Adrenal gland (tissue), 5 donors: Measurements from ENCODE around the gene SCG5.

Source experiments
- CTCF ChIP-seq, 6 experiments: fragments of 450-650 bp in 4 of 6; fragments of 200-600 bp in 2 of 6; sonication (generic) in 1 of 6; IDR thresholded peaks; 1 replicate in 5 of 6; 2 replicates in 1 of 6; pipeline versions ENCODE4 v1.5.1 to v1.8.0; 2016 to 2021; ENCODE audit warnings: antibody characterized with exemption in 6 of 6, mild to moderate bottlenecking in 2 of 6, moderate library complexity in 1 of 6
- POLR2A ChIP-seq, 2 donors: fragments of 450-650 bp; IDR thresholded peaks; one replicate each; pipeline ENCODE4 v1.6.1; 2017; ENCODE audit warnings: antibody characterized with exemption in 2 of 2, mild to moderate bottlenecking in 2 of 2, moderate library complexity in 1 of 2
- donor health status: DM: no; HTN: no; CAD: no.

- TF ChIP-seq CTCF (IDR thresholded peaks at IDR 0.05) (no peak), POLR2A (IDR thresholded peaks at IDR 0.05) (no peak)
Measured at GRCh38 chr15:32739522-32740063, 98.1 kb downstream of the SCG5 start.
